HG03378 (cell line): ENCODE measurements around the gene CCDC12.
A peak's percentile ranks its signal among the peaks of the same experiment; 100 is the strongest.
"Not testable (repeated sequence)": the region's sequence is repeated elsewhere in the genome, so short reads cannot be mapped to it uniquely, and the experiment has no call there.

Experiments
- ATAC-seq: cut with Tn5 transposase; IDR thresholded peaks from one replicate; pipeline ENCODE4 v1.9.1; 2021; ENCODE audit warnings: mild to moderate bottlenecking, moderate library complexity; ENCODE audit not compliant: unreplicated experiment

The CCDC12 gene

GRCh38 chr3:46982546-46982945, 6.0 kb upstream of the CCDC12 start:
- ATAC-seq, result no peak

- no peak for ATAC-seq
Measured at GRCh38 chr3:46981932-46982471, 5.5 kb upstream of the CCDC12 start.

GRCh38 chr3:46979958-46980497, 3.5 kb upstream of the CCDC12 start:
- ATAC-seq, result no peak

DNA sequence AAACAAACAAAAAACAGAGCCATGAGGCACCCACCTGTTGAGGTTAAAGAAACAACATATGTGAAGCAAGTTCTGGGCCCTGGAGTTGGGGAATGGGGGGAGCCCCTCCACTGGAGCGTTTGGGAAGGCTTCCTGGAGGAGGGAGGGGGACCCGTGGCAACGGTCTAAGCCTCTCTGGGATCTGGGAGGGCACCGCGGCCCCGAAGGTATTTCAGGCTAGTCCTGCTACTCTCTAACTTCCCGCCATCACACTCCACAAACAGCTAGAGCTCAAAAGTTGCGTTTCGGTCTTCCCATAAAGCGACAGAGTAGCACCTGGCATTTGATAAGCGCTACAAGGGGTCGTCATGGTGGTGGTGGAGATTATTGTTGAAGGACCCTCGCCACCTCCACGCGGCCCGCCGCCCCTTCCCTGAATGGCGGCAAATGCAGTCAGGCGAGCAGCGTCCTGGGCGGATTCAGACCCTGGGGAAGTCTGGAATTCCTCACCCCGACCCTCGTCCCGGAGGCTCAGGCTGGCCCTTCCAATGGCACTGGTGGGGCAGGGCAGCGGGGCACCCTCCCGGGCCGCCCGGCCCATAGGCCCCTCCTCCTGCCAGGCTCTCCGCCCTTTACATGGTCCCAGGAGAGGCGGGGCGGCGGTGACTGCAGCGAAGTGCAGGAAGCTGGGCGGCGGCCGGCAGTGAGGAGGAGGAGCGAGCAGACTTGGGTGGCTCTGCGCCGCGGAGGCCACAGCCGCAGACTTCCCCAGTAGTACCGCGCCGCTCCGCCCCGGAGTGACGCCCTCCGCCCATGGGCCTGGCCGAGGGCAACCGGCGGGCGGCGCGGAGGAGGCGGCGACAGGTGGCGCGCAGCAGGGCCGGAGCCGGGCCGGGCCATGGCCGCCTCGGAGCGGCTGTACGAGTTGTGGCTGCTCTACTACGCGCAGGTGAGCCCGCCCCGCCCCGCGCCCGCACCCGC, 2.7 kb upstream of the CCDC12 start, which contains the start of gene NBEAL2:
Gene NBEAL2, plus strand, starts transcription at position 682 of the 960 bp plus-strand sequence. Its CDS starts 196 bp downstream, at position 878.
- ATAC-seq, result peak; percentile 46

DNA sequence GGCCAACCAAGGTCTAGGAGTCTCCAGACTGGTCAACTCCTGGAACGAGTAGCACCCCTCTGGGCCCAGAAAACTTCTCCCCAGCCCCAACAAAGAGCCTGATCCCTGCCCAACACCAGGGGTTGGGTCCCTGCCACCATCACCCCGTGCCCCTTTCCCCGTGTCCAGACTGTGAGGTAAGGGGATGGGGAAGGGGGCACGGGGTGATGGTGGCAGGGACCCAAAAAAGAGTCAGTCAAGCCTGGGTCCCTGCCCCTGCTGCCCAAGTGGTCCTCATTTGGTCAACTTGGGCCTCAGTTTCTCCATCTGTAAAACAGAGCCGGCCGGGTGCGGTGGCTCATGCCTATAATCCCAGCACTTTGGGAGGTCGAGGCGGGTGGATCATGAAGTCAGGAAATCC, 1.8 kb upstream of the CCDC12 start:
- no peak for ATAC-seq

DNA sequence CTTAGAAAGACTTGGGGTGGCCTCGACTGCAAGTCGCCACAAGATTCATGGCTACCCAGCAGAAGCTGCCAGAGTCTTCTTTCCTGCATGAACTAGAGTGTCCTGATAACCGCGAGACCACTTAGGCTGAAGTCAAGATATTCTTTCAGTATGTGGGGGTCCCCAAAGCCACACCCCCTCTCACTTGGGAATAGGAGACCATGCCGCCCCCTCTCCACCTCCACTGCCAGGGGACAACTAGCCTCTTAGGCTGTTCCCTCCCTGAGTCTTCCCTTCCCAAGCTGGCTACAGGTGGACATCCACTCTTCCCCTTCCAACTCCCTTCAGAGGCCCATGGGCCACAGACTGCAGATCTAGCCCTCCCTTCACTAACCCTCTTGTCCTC, 1.3 kb upstream of the CCDC12 start:
- no peak for ATAC-seq

GRCh38 chr3:46974421-46975171, 1.9 kb downstream of the CCDC12 start:
- ATAC-seq, result no peak

DNA sequence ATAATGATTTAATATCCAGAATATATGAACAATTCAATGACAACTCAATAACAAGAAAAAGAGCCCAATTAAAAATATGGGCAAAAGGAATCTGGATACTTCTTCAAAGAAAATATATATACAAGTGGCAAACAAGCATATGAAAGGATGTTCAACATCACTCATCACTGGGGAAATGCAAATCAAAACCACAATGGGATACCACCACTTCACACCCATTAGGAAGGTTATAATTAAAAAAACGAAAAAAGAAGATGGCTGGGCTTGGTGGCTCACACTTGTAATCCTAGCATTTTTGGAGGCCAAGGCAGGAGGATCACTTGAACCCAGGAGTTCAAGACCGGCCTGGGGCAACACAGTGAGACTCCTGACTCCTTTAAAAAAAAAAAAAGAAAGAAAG, 4.1 kb downstream of the CCDC12 start:
- ATAC-seq, result no peak

DNA sequence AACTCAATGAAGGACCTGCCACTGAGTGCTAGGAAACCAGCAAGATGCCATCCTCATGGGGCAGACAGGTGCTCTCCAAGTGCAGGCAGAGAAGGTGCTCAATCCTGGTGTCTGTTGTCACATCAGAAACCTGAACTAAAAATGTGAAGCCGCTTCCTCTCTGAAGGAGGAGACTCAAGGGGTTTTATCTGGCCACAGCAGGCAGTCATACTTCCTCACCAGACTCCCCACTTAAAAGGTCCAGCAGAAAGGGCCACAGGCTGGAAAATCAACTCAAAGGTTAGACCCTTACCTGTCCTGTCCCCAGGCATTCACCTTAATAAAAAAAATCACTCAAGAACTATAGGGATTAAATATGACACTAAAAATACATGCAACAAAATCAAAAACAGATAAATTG, 4.8 kb downstream of the CCDC12 start:
- no peak for ATAC-seq

DNA sequence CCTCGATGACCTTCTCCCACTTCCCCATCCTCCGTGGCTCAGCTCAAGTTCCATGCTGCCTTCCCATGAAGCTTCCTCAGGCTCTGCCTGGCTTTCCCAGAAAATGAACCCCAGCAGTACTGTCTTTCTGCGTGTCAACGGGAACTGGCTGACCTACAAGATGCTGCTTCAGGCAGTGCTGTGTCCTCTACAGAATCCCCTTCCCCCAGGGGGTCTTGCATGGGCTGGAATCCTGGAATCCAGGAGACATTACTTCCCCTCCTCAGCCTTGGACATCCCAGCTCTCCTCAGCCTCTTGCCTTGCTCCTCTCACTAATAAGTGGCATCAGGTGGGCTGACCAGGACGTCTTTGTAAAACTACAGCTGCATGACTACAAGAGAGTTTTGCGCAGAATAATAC, 5.4 kb downstream of the CCDC12 start:
- ATAC-seq, result no peak

DNA sequence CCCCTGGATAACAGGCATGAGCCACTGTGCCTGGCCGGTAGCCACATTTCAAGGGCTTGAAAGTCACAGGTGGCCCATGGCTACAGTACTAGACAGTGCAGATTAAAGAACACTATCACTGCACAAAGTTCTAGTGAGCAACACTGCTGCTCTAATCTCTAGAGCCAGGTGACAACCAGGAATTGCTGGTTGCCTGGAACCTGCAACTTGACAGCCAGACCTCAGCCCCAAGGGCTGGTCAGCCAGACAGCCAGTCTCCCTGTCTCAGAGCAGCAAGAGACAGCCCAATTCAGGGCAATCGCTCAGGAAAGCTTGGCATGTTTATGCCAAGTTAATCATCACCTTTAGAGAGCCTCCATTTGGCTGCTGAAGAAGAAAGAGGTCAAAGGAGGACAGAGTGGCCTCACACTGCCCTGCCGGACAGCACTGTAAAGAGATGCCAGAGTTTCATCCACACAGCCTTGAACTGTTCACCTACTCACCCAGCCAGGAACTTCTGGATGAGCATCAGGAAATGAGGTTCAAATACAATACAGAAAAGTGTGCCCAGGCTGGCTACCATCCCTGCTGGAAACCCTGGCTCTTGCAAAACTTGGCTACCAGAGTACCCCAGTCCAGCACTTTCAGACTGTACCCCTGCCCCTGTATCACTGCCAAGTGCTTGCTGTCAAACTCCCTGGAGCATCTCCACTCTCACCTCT, 6.0 kb downstream of the CCDC12 start:
- ATAC-seq, result no peak

DNA sequence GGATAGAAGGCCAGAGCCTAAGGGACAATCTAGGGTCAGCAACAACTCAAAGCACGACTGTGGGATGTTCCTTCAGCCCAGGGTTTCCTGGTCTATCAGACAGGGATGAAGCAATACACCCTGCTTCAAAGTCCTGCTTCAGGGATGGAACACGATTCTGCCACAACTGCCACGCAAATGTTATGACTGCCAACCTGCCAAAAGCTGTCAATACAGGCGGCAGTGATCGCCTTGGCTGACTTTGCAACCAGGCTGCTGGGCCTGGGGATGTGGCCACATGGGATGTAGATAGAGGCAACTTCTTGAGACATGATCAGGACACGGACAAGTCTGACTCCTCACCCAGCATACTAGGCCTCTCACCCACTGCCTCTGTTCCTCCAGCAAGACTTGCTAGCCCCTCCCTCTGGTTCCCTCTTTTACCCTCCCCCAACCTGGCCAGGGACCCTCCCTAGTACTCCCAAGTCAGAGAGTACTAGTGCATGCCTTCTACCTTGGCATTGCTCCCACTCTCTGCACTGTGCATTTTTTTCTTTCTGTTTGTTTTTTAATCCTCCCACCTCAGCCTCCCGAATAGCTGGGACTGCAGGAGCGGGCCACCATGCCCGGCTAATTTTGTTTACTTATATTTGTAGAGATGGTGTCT, 7.6 kb downstream of the CCDC12 start:
- ATAC-seq, result no peak

DNA sequence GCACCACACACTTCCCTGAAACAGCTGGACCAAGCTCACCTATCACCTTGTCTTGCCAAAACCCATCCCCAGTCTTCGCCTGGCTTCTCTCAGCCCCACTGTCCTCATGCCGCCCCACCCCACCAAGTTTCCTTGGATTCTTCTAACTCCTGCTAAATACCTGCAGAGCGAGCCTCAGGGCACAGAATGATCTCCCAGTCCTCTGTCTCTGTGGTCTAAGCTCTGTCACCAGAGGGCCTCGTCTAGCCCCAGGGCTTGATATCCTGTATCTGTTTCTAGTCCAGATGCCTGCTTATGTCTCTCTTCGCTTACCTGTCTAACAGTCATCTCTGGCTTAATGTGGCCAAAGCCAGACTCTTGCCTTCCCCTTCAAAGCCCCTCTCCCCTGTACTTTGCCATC, 9.7 kb downstream of the CCDC12 start:
- no peak for ATAC-seq

DNA sequence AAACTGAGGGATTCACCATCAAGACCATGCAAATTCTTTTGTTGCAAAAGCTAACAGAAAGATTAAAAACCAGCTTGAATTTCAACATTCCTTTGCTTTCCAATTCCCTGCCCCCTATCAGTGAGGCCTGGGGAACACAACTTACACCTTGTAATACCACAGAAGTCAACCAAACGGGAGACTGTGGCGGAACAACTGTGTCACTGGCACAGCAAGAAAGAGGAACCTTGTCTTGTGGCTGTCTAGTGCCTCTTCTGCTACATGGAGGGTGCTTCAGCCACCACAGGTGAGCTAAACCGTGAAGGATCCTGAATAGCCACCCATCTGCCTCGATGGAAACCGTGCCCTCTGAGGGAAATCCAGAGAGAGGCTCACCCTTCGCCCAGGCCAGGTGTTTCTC, 11.4 kb downstream of the CCDC12 start:
- ATAC-seq, result no peak

DNA sequence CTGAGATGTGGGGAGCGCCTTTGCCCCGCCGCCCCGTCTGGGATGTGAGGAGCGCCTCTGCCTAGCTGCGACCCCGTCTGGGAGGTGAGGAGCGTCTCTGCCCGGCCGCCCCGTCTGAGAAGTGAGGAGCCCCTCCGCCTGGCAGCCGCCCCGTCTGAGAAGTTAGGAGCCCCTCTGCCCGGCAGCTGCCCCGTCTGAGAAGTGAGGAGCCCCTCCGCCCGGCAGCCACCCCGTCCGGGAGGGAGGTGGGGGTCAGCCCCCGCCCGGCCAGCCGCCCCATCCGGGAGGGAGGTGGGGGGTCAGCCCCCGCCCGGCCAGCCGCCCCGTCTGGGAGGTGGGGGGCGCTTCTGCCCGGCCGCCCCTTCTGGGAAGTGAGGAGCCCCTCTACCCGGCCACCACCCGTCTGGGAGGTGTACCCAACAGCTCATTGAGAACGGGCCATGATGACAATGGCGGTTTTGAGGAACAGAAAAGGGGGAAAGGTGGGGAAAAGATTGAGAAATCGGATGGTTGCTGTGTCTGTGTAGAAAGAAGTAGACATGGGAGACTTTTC, 12.4 kb downstream of the CCDC12 start:
- ATAC-seq, result not testable (repeated sequence)

GRCh38 chr3:46962990-46963389, 13.6 kb downstream of the CCDC12 start:
- no peak for ATAC-seq

DNA sequence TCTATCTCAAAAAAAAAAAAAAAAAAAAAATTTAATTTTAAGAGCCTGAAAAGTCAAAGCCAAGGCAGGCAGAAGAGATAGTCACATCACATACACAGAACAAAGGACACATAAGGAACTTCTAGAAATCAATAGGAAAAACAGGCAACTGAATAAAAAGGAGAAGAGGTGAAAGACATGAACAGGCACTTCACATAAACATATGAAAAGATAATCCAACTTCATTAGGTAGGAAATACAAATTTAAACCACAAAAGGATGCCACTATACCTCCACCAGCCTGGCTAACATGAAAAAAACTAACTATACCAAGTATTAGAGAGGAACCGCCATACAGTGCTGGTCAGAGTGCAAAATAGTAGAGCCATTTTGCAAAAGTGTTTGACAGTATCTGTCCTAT, 14.1 kb downstream of the CCDC12 start:
- no peak for ATAC-seq

- no peak for ATAC-seq
Measured at GRCh38 chr3:46960835-46961234, 15.7 kb downstream of the CCDC12 start.

- no peak for ATAC-seq
Measured at GRCh38 chr3:46960081-46960701, 16.4 kb downstream of the CCDC12 start.

DNA sequence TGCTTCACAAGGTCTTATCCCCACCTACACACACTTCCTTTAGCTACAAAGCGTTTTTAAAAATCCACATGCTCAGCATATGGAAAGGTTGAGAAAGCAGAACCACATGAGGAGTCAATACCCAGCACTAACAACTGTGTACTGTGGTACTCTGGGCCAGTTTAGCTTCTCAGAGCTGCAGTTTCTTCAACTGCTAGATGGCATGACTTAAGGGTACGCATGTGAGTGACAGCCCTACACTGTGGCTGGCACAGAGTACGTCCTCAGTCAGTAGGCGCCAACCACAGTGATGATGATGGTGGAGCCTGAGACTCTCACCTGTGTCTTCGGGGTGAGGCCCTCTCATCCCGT, 17.4 kb downstream of the CCDC12 start:
- ATAC-seq, result no peak
